GM12878 (cell line): ENCODE results near the gene GJB1.

Experiments used
- EP300 ChIP-seq, 2 experiments: fragments of 150-350 bp in 1 of 2; IDR thresholded peaks; 2 replicates each; pipeline ENCODE4 v1.6.1; 2011 to 2012; ENCODE audit warnings: low read depth in 2 of 2, low read length in 2 of 2, borderline replicate concordance in 1 of 2, improper control_type of control experiment in 1 of 2, inconsistent platforms in 1 of 2; ENCODE audit not compliant: control insufficient read depth in 1 of 2
- NR2F1 ChIP-seq: fragments of 450-650 bp; conservative IDR thresholded peaks from 2 replicates; pipeline ENCODE4 v1.6.1; 2017; ENCODE audit warnings: mild to moderate bottlenecking

- no peak for TF ChIP-seq NR2F1
- TF ChIP-seq EP300 (IDR thresholded peaks at IDR 0.05; ENCODE audit: borderline replicate concordance in 1 of 2, control insufficient read depth in 1 of 2, low read depth in 2 of 2, low read length in 2 of 2), result no peak
These were observed 38.9 kb upstream of the GJB1 start for GRCh38 chrX:71184092-71184491.
